NCI-H524 (cell line): ENCODE data around the gene LCE1D.

Experiments
- DNase-seq, 2 experiments: peaks; one replicate each; lab custom pipeline; 2025; lab: John Stamatoyannopoulos, UW

The LCE1D gene, protein sequence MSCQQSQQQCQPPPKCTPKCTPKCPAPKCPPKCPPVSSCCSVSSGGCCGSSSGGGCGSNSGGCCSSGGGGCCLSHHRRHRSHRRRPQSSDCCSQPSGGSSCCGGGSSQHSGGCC

DNA sequence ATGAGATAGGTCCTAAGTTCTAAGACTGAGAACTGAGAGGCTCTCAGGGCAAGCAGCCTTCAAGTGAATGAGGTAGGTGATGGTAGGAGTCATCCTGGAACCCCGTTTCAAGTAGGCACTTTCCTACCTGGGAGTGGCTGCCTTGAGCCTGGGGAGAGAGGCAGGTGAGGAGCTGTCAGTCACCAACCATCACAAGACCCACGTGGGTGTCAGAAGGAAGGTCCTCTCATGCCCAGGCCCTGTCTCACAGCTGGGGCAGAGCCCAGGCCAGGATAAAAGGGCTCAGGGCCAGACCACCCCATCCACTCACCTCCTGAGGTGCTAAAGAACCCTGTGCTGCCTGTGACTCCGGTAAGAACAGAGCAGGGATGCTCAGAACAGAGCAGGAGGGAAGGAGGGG, at the start of gene LCE1D:
Gene LCE1D, plus strand, starts transcription at position 301 of the 400 bp plus-strand sequence. CDS start 1,074 bp downstream, outside the sequence.
- no peak for DNase-seq

DNA sequence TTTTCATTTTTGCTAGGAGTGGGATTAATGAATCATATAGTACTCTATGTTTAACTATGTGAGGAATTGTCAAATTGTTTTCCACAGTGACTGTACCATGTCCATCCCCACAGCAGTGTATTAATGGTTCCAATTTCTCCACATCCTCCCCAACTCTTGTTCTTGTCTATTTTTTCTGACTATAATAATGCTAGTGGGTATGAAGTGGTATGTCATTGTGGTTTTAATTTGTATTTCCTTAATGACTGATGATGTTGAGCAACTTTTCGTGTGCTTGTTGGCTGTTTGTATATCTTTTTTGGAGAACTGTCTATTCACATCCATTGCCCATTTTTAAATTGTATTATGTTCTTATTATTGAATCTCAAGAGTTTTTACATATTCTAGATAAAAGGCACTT, 48.7 kb upstream of the LCE1D start:
- DNase-seq, result no peak

DNA sequence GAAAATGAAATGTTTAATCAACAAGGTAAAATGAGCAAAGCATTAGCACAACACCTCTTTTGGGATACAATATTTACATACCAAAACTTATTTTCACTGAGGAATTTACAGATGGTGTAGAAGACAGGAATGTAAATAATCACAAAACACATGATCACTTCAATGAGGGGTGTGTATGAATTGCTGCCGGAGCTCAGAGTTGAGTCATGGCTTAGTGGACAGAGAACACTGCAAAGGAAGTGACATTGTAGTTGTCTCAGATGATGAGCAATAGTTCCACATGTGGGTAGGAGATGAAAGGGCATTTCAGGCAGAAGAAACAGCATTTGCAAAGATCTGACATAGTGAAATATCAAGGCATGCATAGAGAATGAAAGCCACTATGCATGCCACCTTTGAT, 44.3 kb upstream of the LCE1D start:
- no peak for DNase-seq

DNA sequence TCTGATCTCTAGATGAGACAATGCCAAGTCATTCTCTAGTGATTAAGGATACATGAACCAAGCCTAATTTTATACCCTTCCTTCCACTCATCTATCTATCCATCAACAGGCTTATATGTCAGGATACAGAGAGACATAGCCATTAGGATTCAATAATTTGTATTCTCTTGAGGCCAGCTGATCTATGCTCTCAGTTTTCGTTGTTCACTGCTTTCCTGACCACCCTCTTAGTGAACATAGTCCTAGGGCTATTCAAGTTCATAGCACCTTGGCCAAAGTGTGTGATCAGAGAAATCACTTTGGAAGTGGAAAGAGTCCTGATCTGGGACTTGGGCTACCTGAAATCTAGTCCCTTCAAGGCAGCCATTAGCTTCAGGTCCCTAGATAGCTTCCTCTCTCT, 42.9 kb upstream of the LCE1D start:
- no peak for DNase-seq

DNA sequence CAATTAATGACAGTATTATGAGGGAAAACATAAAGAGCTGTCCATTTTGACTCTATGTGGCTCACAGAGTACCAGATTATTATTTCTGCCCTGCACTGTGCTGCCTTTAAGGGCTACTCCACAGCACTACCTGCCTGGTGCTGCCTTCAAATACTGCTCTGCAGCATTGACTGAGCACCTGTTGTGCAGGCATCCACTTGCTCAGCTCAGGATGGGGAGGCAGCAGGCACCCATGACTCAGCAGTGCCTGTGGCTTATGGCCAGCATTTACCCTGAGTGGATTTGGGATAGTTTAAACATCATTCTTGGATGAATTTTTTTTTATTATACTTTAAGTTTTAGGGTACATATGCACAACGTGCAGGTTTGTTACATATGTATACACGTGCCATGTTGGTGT, 39.6 kb upstream of the LCE1D start:
- DNase-seq, result no peak

DNA sequence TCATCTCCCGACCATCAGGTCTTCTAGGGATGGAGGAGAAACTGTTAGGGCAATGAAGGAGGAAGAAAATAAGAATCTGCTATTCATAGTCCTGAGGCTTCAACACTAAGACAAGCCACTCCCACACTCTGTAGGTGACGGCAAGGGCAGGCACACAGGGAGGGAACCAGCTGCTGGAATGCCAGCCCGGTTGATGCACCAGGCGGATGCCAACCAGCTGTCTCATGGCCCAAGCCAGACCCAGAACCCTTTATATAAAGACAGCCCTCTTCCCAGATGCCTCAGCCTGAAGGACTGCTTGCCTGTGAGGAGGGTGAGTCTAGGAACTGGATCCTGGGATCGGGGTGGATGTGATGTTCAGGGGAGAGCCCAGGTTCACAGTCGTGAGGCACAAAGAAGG, 38.8 kb upstream of the LCE1D start, which contains the start of gene KPRP:
Gene KPRP, plus strand, starts transcription at position 279 of the 400 bp plus-strand sequence. CDS start 1,564 bp downstream, outside the sequence.
- no peak for DNase-seq

DNA sequence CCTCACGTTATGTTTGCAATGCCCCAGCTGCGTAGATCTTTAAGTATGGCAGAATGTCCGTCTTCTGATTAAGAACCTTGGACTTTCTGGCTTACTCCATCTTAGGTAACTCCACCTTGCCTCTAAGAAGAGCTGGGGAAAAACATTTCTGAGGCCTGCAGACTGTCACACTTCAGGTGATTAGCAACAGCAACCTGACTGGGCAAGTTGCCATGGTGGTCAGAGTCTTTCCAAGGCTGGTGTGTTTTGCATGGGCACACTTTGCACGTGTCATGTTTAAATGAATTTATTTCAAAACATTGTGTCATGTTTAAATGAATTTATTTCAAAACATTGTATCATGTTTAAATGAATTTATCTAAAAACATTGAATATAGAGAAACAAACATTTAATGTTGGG, 37.9 kb upstream of the LCE1D start:
- DNase-seq, result no peak

DNA sequence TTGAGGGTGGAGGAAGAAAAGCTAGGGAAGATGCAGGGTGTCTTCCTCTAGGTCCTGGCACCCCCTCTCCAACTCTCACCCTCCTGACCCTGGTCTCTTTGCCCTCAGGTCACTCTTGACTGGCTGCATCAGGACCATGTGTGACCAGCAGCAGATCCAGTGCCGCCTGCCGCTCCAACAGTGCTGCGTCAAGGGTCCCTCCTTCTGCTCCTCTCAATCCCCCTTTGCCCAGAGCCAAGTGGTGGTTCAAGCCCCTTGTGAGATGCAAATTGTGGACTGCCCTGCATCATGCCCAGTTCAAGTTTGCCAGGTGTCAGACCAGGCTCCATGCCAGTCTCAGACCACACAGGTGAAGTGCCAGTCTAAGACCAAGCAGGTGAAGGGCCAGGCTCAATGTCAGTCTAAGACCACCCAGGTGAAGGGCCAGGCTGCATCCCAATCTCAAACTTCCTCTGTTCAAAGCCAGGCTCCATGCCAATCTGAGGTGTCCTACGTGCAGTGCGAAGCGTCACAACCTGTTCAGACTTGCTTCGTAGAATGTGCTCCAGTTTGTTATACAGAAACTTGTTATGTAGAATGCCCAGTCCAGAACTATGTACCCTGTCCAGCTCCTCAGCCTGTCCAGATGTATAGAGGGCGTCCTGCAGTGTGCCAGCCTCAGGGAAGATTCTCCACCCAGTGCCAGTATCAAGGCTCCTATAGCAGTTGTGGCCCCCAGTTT, 36.9 kb upstream of the LCE1D start:
- no peak for DNase-seq

DNA sequence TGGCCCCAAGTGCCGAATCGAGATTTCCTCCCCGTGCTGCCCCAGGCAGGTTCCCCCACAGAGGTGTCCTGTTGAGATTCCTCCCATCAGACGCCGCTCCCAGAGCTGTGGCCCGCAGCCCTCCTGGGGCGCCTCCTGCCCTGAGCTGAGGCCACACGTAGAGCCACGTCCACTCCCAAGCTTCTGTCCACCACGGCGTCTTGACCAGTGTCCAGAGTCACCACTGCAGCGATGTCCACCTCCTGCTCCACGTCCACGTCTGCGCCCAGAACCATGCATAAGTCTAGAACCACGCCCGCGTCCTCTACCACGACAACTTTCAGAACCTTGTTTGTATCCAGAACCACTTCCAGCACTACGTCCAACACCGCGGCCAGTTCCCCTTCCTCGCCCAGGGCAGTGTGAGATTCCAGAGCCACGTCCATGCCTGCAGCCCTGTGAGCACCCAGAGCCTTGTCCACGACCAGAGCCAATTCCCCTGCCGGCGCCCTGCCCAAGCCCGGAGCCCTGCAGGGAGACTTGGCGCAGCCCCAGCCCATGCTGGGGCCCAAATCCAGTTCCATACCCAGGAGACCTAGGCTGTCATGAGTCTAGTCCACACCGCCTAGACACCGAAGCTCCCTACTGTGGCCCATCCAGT, 35.9 kb upstream of the LCE1D start:
- no peak for DNase-seq

DNA sequence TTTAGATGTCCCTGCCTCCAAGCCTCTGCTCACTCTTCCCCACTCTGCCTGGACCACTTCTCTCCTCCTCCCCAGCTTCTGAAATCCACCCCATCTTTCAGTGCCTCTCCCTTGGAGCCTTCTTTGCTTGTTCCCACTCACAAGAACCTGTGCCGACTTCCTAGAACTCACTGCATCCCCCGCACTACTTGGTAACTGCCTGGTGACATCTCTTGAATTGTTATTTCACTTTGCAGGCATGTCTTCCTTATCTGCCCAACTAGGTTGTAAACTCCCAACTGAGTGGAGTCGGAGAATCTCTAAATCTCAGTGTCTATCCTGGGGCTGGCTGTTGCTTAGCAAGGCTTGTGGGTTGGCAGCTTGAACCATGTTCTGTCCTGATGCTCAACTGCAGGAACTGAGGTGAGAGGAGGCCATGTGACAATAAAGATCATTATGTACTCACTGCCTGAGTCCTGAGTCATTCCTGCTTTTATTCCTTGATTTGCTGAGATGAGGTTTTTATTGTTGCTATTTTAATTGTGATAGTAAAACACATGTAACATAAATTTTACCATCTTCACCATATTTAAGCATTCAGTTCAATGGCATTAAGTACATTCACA, 34.8 kb upstream of the LCE1D start:
- no peak for DNase-seq

DNA sequence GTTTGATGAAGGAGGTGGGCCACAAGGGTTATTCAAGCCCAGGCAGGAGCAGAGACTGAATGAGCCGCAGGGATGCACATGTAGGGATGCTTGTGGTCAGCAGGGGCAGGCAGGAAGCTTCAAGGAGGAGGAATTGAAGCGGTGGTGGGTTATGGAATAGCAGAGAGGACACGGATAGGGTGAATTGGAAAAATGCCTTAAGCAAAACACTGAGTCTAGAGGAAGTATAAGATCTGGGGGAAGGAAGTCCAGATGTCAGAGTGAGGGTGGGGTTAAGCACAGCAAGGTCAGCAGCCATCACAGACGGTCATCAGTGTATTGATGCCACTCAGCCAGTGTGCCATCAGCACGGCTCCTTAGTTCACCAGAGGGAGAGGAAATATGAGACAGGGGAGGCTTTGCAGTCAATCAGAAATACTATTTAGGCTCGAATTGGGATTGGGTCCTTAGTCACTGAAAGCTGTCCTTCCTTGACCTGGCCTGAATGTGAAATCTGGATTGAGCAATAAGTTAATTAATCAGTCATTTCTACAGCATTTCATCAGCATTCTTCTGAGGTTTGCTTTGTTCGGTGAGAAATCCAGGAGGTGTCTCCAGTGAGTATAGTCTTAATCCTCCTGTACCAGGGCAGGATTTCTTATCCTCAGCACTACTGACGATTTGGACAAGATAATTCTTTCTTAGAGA, 27.5 kb upstream of the LCE1D start:
- DNase-seq, result no peak

DNA sequence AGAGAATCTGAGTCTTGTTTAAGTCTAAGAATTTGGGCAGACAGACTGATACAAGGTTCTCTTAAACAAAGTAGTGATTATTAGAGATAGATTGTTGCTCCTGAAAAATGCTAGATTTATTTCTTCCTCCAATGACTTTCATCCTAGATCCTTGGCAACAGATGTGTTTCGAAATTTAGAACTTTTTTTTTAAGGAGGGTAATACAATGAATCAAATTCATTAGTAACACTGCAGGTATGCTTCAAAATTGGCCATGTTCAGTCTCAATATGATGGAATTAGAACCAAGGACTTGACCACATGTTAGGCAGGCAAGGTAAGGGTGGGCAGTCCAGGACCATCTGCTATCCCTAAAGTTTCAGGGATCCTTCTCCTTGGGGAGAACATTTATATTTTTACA, 26.1 kb upstream of the LCE1D start:
- no peak for DNase-seq

DNA sequence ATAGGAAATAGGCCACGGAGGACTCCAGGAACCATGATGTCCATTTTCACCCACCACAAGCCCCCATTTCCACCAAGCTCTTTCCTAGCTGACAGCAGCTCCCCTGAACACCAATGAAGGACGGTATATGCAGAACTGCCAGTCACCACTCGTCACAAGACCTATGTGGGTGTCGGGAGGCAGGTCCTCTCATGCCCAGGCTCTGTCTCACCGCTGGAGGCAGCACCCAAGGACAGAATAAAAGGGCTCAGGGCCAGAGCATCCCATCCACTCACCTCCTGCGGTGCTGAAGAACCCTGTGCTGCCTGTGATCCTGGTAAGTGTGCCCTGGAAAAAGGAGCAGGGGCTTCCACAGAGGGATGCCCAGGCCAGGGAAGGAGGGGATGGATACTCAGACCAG, 21.6 kb upstream of the LCE1D start, which contains the start of gene LCE1F:
Gene LCE1F, plus strand, starts transcription at position 266 of the 400 bp plus-strand sequence. CDS start 1,232 bp downstream, outside the sequence.
- no peak for DNase-seq

DNA sequence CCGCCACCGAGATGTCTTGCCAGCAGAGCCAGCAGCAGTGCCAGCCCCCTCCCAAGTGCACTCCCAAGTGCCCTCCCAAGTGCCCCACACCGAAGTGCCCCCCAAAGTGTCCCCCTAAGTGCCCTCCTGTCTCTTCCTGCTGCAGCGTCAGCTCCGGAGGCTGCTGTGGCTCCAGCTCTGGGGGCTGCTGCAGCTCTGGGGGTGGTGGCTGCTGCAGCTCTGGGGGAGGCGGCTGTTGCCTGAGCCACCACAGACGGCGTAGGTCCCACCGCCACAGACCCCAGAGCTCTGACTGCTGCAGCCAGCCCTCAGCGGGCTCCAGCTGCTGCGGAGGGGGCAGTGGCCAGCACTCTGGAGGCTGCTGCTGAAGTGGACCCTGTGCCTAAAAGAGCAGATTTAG, 20.2 kb upstream of the LCE1D start:
- no peak for DNase-seq

DNA sequence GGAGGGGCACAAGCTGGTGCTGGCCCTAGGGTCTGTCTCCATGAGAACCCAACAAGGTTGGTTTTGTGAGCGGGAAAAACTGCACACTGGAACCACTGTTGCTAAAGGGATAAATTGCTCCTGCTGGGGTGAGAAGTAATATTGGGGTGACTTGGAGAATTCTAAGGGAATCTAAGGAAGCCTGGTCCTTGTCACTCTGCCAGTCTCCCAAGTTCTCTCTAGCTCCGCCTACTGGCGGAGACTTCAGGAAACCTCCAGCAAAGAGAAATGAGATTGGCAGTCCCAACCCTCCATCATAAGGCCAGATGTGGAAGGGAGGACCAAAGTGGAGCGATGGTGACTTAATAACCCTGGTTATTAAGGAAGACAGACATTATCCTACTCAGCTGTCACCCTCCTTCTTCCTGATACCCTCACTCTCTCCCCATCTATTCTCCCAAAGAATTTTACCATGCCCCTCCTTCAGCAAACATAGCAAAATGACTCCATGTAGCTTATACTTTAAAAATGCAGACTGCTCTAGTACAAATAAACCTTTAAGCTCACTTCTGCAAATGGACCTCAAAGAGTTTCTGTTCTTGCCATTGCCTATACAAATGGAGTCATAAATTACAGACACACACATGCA, 18.9 kb upstream of the LCE1D start:
- DNase-seq, result no peak

DNA sequence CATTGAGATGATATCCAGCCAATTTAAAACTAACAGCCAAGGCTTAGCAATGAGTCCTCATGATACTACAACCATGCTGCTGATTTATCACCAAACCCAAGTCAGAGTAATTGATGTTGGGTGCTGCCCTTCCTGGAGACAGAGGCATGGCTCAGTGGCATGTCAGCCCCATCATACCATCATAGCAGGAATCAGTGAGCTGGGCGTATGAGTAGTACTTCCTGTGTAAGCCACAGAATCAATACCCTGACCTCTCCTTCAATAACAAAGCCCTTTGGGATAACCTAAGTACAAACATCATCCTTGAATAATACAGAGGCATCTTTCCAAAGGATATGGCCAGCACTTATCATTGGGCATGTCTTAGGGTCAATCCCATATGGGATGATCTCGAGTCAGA, 13.4 kb upstream of the LCE1D start:
- DNase-seq, result no peak

DNA sequence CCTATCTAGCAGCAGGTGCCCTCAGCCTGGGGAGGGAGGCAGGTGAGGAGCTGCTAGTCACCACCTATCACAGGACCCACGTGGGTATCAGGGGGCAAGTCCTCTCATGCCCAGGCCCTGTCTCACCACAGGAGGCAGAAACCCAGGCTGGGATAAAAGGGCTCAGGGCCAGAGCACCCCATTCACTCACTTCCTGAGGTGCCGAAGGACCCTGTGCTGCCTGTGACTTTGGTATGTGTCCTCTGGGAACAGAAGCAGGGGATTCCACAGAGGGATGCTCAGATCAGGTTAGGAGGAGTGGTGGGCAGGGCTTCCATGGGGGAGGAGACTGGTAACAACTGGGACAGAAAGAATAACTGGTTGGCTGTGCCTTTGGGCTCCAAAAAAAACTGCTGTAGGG, 10.4 kb upstream of the LCE1D start, which contains the start of gene LCE1E:
Gene LCE1E, plus strand, starts transcription at position 181 of the 400 bp plus-strand sequence. CDS start 1,043 bp downstream, outside the sequence.
- DNase-seq, result no peak

DNA sequence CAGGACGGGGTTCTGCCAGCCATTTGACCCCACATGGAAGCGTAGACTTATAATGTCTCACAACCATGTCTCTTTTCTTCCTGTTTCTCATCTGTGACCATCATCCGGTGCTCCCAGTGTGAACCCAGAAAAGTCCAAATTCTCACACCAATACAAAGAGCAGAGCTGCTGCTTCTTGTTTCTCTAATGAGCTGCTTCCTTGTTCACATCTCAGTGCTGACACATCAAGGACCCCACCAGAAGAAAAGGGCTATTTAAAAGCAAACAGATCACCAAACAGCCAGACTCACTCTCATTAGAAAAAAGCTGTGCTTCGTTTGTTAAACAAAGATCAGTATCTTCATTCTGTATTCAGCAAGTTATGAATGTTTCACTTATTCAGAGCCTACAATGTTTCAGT, 835 bp upstream of the LCE1D start:
- no peak for DNase-seq

DNA sequence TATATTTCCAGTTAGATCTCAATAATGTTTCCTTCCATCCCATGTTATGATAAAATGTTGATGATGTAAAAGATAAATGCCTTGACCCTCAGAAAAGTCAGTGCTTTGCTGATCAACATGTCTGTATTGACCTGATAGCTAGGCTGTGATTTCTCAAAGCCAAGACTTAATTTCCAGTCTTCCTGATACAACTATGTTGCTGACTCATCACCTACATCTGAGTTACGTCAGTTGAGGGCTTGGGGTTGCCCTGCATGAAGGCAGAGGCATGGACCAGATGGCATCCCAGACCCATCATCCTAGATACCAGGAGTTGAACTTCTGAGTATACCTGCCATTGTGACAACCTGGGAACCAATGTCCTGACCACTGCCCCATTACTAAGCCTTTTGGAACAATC, 4.8 kb downstream of the LCE1D start:
- DNase-seq, result no peak

DNA sequence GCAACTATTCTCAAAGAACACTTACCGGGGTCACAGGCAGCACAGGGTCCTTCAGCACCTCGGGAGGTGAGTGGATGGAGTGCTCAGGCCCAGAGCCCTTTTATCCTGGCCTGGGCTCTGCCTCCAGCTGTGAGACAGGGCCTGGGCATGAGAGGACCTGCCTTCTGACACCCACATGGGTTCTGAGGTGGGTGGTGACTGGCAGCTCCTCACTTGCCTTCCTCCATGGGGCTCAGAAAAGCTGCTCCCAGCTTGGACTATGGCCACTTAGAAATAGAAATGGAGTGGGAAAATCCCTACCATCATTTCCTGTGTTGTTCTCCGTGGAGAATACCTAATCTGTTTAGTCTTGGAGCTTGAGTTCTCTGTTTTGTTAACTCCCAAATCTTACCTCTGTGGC, 10.1 kb downstream of the LCE1D start, which contains the start of gene LCE1C:
Gene LCE1C, minus strand, starts transcription at position 76 of the 400 bp plus-strand sequence. CDS start 1,173 bp downstream, outside the sequence.
- no peak for DNase-seq

DNA sequence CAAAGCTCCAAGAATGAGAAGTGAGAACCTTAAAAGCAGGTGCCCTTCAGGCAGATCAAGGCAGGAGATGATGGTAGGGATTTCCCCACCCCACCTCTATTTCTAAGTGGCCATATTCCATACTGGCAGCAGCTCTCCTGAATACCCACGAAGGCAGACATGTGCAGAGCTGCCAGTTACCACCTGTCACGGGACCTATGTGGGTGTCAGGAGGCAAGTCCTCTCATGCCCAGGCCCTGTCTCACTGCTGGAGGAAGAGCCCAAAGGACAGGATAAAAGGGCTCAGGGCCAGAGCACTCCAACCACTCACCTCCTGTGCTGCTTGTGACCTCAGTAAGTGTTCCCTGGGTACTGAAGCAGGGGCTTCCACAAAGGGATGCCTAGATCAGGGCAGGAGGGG, 14.5 kb downstream of the LCE1D start:
- no peak for DNase-seq

DNA sequence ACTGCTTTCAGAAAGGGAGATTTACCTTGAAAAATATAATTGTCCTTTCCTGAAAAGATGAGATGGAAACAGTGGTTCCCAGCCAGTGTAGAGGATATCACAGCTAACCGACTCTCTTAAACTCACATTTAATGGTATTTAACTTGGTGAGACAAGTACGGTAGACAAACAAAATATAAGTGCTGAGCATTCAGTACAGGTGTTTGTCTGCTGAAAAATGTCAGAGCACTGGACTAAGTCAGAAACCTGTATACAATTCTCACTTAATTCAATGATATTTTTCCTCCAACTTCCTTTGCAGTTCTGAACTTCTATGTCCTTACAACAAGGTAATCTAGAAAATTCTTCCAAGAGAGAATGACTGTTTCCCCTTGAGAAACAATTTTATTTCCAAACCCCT, 15.2 kb downstream of the LCE1D start, which contains the start of gene LCE1B:
Gene LCE1B, plus strand, starts transcription at position 301 of the 400 bp plus-strand sequence. CDS start 476 bp downstream, outside the sequence.
- DNase-seq, result no peak
